GM12892 (cell line): ENCODE results near the gene DLGAP1.

Source experiments
- POLR2A ChIP-seq: IDR thresholded peaks from 2 replicates; pipeline ENCODE4 v1.6.1; 2011; ENCODE audit warnings: low read depth, low read length, control low read depth
- POLR2AphosphoS5 ChIP-seq: IDR thresholded peaks from 2 replicates; pipeline ENCODE4 v1.6.1; 2011; ENCODE audit warnings: low read depth, low read length, control low read depth

GRCh38 chr18:3878401-3878800 is 576.7 kb downstream of the DLGAP1 start:
- TF ChIP-seq POLR2A (no peak), POLR2AphosphoS5 (no peak)
